ENCODE results near the gene TBC1D14. TPM values are rescaled to one million over a fixed set of nuclear protein-coding genes. Genes with fewer than 3 reads are reported as not detected.

TBC1D14 gene
- total RNA-seq, 1 experiment from 2014 or later, result 54.0 TPM

GRCh38 chr4:6944301-6945051 is 34.9 kb downstream of the TBC1D14 start:
- intact Hi-C loops (cut with micrococcal nuclease; ENCODE audit: unreplicated experiment), result no loop called here
- CTCF ChIA-PET, result interaction anchor here (0.9 kb wide), 1 partner anchor 9 kb away, joined by 3 read pairs; no protein-coding TSS in a partner anchor
- H3K9me3 Mint-ChIP-seq (ENCODE audit: unreplicated experiment), result no peaks in the 10 kb centered on the region
- no TSS peak for BruUV-seq (replicated peaks)
- Histone ChIP-seq H3K4me3 (ENCODE audit: low read depth, low read length) (no peak overlapping the region), H3K9me3 (no peaks in the 10 kb centered on the region), H3K36me3 (ENCODE audit: control insufficient read depth, insufficient read depth, low read length) (no peaks in the 10 kb centered on the region; the same call in 1 of the 2 replicates), H3K4me1 (peaks cover 57% of the 10 kb centered on the region), H3K27me3 (replicated peaks; ENCODE audit: control insufficient read depth, insufficient read depth, low read length) (no peaks in the 10 kb centered on the region)
- POLR2A ChIA-PET, result interaction anchor here (0.6 kb wide), 1 partner anchor 14 kb away, joined by 3 read pairs; no protein-coding TSS in a partner anchor
- TF ChIP-seq CTCF (IDR thresholded peaks at IDR 0.05; ENCODE audit: insufficient read depth in 1 of 2, low read depth in 1 of 2, low read length in 1 of 2, severe bottlenecking in 1 of 2, unreplicated experiment in 1 of 2), result no peak
- peak overlapping the region; percentile 46 for H3K27ac Mint-ChIP-seq (ENCODE audit: unreplicated experiment)
- peaks cover 40% of the 10 kb centered on the region for H3K4me1 Mint-ChIP-seq (ENCODE audit: low read depth, unreplicated experiment)
- no peaks in the 10 kb centered on the region for H3K27me3 Mint-ChIP-seq (ENCODE audit: insufficient read depth, unreplicated experiment)
- peaks cover 18% of the 10 kb centered on the region for H3K36me3 Mint-ChIP-seq (ENCODE audit: insufficient read depth, unreplicated experiment)
- no peak for DNase-seq
- H3K4me3 Mint-ChIP-seq (ENCODE audit: unreplicated experiment), result no peak overlapping the region

- H3K4me3 ChIP-seq (ENCODE audit: low read depth, low read length), result no peak overlapping the region
- POLR2A ChIA-PET, result interaction anchor here (0.6 kb wide), 1 partner anchor 13 kb away, joined by 3 read pairs; no protein-coding TSS in a partner anchor
- BruUV-seq (replicated peaks), result no TSS peak
- Mint-ChIP-seq H3K4me3 (ENCODE audit: unreplicated experiment) (no peak overlapping the region), H3K9me3 (ENCODE audit: unreplicated experiment) (no peaks in the 10 kb centered on the region), H3K36me3 (ENCODE audit: insufficient read depth, unreplicated experiment) (peaks cover 21% of the 10 kb centered on the region), H3K27me3 (ENCODE audit: insufficient read depth, unreplicated experiment) (no peaks in the 10 kb centered on the region), H3K4me1 (ENCODE audit: low read depth, unreplicated experiment) (peaks cover 39% of the 10 kb centered on the region), H3K27ac (ENCODE audit: unreplicated experiment) (peak overlapping the region; percentile 46)
- no peak for DNase-seq
- H3K36me3 ChIP-seq (ENCODE audit: control insufficient read depth, insufficient read depth, low read length), result no peaks in the 10 kb centered on the region; the same call in 1 of the 2 replicates
- CTCF ChIA-PET, result interaction anchor here (0.9 kb wide), 1 partner anchor 8 kb away, joined by 3 read pairs; no protein-coding TSS in a partner anchor
- TF ChIP-seq CTCF (IDR thresholded peaks at IDR 0.05; ENCODE audit: insufficient read depth in 1 of 2, low read depth in 1 of 2, low read length in 1 of 2, severe bottlenecking in 1 of 2, unreplicated experiment in 1 of 2), result no peak
- H3K9me3 ChIP-seq, result no peaks in the 10 kb centered on the region
- intact Hi-C loops (cut with micrococcal nuclease; ENCODE audit: unreplicated experiment), result no loop called here
- H3K27me3 ChIP-seq (replicated peaks; ENCODE audit: control insufficient read depth, insufficient read depth, low read length), result no peaks in the 10 kb centered on the region
- peaks cover 54% of the 10 kb centered on the region for H3K4me1 ChIP-seq
Measured at GRCh38 chr4:6945052-6945409, 35.4 kb downstream of the TBC1D14 start.

- Histone ChIP-seq H3K36me3 (ENCODE audit: control insufficient read depth, insufficient read depth, low read length) (no peaks in the 10 kb centered on the region), H3K4me1 (peaks cover 42% of the 10 kb centered on the region), H3K4me3 (ENCODE audit: low read depth, low read length) (no peak overlapping the region), H3K9me3 (no peaks in the 10 kb centered on the region), H3K27me3 (replicated peaks; ENCODE audit: control insufficient read depth, insufficient read depth, low read length) (no peaks in the 10 kb centered on the region)
- DNase-seq, result no peak
- H3K4me1 Mint-ChIP-seq (ENCODE audit: low read depth, unreplicated experiment), result peaks cover 30% of the 10 kb centered on the region
- H3K27ac Mint-ChIP-seq (ENCODE audit: unreplicated experiment), result no peak overlapping the region
- no peak overlapping the region for H3K4me3 Mint-ChIP-seq (ENCODE audit: unreplicated experiment)
- POLR2A ChIA-PET, result no interaction called here
- peaks cover 23% of the 10 kb centered on the region for H3K36me3 Mint-ChIP-seq (ENCODE audit: insufficient read depth, unreplicated experiment)
- no TSS peak for BruUV-seq (replicated peaks)
- CTCF ChIA-PET, result no interaction called here
- no peaks in the 10 kb centered on the region for H3K9me3 Mint-ChIP-seq (ENCODE audit: unreplicated experiment)
- TF ChIP-seq CTCF (IDR thresholded peaks at IDR 0.05; ENCODE audit: insufficient read depth in 1 of 2, low read depth in 1 of 2, low read length in 1 of 2, severe bottlenecking in 1 of 2, unreplicated experiment in 1 of 2), result no peak
- H3K27me3 Mint-ChIP-seq (ENCODE audit: insufficient read depth, unreplicated experiment), result no peaks in the 10 kb centered on the region
- intact Hi-C loops (cut with micrococcal nuclease; ENCODE audit: unreplicated experiment), result no loop called here
Measured at GRCh38 chr4:6946497-6946896, 36.9 kb downstream of the TBC1D14 start.
